HG02763 (cell line): ENCODE data around the gene FBN2.

Experiments used
- ATAC-seq: cut with Tn5 transposase; IDR thresholded peaks from one replicate; pipeline ENCODE4 v1.9.1; 2021; ENCODE audit warnings: mild to moderate bottlenecking, moderate library complexity; ENCODE audit not compliant: unreplicated experiment

FBN2 gene

GRCh38 chr5:128538000-128538249 is at the start of gene FBN2:
FBN2 (minus strand) TSS chr5:128538245; CDS start chr5:128537603, 642 bp downstream.
- no peak for ATAC-seq

DNA sequence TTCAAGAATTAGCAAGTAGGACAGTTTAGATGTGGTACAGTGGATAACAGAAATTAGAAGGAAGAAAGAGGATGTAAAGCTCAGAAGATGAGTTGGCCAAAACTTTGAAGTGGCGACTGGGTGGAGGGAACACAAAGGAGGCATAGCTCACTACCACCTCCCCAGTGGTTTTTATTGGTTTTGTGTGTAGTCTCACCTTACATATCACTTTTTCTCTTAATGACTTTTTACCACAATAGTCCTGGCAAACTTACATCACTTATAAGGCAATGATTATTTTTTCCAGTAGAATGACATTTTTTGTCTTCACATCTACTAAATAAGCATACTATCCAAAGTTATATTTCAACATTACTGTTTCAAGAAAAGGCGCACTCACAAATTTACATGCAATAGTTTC is 49.2 kb upstream of the FBN2 start:
- no peak for ATAC-seq

GRCh38 chr5:128586848-128587247 is 48.8 kb upstream of the FBN2 start:
- no peak for ATAC-seq

GRCh38 chr5:128579639-128580038 is 41.6 kb upstream of the FBN2 start:
- no peak for ATAC-seq

- ATAC-seq, result no peak
These were observed 41.0 kb upstream of the FBN2 start for GRCh38 chr5:128579093-128579492.

GRCh38 chr5:128574041-128574440 is 36.0 kb upstream of the FBN2 start:
- no peak for ATAC-seq

GRCh38 chr5:128572930-128573319 is 34.9 kb upstream of the FBN2 start:
- no peak for ATAC-seq

- no peak for ATAC-seq
These were observed 34.2 kb upstream of the FBN2 start for GRCh38 chr5:128572051-128572929.

DNA sequence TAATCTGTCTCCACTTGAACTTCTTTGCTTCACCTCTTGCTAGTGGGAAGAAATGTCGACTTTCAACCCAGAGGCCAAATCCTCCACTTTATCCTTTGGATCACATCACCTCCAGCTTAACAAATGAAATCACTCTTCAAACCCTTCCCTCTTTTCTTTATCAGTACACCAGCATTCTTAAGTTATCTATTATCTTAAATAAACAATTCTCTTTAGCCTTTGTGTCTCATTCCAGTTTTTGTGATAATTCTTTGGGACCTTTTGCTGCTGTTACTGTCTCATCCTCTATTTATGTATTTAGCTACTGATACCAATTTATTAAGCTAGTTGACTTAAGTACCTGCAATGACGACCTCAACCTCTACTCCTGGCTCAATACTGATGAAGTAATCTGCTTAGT is 28.1 kb upstream of the FBN2 start:
- no peak for ATAC-seq

DNA sequence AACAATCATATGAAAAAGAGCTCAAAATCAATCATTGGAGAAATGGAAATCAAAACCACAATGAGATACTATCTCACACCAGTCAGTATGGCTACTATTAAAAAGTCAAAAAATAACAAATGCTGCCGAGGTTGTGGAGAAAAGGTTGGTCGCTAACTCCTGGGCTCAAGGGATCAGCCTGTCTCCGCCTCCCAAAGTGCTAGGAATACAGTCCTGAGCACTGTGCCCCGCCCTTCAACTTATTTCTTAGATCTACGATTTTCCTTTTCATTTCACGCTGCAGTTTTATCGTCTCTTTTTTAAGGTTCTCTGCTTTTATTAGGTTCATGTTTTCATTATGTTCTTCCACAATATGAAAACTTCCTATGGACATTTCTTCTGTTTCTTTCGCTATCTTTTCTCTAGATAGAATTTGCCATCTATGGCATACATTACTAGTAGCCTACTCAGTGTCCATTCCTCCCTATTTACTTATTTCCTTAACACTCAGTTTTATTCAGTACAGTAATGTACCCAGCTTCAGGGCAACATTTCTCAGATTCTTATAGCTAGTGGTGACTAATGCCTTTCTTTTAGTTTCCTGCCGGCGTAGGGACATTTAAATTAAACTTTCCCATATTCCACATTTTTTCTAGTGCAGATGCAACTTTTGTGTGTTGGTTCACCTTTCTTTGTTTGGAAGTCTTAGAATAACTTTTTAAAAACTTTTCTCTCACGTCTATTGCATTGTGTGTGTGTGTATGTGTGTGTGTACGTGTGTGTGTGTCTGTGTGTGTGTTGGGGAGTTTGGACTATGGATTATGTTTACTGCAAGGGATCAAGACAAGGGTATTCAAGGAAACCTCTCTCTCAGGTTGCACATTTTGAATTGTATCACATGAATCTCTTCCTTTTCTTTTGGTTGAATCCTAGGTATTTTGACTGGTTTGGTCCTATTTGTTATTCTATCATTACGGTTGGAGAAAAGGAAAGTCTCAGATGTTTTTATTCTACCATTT is 21.6 kb upstream of the FBN2 start:
- no peak for ATAC-seq

DNA sequence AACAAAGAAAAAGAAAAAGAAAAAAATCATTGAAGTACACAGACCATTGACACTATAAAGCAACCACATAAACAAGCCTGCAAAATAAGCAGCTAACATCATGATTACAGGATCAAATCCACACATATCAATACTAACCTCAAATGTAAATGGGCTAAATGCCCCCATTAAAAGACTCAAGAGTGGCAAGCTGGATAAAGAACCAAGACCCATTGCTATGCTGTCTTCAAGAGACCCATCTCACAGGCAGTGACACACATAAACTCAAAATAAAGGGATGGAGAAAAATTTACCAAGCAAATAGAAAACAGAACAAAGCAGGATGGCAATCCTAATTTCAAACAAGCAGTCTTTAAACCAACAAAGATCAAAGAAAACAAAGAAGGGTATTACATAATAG is 15.7 kb upstream of the FBN2 start:
- no peak for ATAC-seq

GRCh38 chr5:128551476-128551875 is 13.4 kb upstream of the FBN2 start:
- no peak for ATAC-seq

DNA sequence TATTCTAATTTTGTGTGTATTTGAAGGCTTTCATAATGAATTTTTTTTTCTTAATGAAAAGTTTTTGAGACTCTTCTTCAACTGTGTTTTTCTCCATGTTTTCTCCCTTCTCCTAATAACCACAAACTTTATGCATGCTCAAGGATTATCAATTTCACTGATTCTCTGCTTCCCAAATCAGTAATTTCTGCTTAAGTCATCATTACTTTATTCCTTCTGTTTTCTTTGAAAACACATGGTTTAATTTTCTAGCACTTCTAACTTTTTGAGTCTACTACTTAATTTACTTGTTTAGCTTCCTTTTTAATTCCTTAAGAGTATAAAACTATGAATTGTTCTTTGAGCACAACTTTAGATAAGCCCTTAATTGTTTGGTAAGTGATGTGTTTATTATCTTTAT is 11.5 kb upstream of the FBN2 start:
- no peak for ATAC-seq

DNA sequence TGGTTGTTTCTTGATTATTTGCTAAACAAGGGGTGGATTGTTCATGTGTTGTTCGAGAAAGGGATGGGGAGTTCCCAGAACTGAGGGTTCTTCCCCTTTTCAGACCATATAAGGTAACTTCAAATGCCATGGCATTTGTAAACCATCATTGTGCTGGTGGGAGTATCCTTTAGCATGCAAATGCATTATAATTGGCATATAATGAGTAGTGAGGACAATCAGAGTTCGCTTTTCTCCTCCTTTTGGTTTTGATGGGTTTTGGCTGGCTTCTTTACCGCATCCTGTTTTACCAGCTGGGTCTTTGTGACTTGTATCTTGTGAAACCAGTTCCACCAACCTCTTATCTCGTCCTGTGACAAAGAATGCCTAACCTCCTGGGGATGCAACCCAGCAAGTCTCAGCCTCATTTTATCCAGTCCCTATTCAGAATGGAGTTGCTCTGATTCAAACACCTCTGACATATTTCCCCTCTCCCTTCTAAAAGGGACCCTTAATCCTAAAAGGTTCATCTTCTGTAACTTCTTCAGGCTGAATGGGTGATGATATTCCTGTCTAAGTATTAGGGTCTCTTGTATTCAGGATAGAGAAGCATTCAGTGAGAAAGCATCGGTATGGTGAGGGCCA is 8.7 kb upstream of the FBN2 start:
- ATAC-seq, result no peak

DNA sequence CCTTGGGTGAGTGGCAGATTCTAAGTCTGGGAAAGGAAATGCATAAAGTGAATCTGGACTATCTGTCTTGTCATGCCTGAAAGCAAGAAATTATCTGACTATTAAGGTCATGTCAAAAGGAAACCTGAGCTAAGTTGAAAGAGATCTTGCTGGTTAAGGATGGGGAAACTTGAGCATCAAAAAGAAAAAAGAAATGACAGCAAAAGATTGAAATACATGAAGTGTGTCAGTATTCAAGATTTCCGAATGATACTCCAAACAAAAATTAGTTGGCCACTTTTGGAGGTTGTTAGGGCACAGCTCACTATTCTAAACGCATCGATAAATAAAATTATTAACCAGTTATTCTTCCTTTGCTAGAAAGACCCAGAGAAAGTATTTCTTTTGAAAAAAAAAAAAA is 3.3 kb upstream of the FBN2 start:
- no peak for ATAC-seq

DNA sequence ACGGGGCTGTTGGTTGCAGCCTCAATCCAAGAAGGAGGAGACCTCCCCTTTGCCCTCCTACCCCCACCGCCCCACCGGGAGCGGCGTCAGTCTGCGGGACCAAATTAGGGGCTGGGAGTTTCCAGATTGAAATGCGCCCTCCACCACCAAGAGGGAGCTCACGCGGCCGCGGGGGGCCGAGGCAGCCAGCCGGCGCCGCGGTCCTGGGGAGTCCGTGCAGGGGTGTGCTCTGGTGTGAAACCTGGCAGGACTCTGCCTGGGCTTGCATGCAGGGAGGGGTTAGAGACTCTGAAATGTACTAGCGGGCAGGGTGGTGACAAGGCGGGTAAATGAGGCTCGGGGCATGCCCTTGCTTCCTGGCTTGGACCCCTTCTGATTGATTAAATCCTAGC is 989 bp upstream of the FBN2 start:
- ATAC-seq, result no peak

GRCh38 chr5:128538250-128539037 is 399 bp upstream of the FBN2 start:
- ATAC-seq, result no peak

GRCh38 chr5:128537221-128537999 is 635 bp downstream of the FBN2 start:
- no peak for ATAC-seq

DNA sequence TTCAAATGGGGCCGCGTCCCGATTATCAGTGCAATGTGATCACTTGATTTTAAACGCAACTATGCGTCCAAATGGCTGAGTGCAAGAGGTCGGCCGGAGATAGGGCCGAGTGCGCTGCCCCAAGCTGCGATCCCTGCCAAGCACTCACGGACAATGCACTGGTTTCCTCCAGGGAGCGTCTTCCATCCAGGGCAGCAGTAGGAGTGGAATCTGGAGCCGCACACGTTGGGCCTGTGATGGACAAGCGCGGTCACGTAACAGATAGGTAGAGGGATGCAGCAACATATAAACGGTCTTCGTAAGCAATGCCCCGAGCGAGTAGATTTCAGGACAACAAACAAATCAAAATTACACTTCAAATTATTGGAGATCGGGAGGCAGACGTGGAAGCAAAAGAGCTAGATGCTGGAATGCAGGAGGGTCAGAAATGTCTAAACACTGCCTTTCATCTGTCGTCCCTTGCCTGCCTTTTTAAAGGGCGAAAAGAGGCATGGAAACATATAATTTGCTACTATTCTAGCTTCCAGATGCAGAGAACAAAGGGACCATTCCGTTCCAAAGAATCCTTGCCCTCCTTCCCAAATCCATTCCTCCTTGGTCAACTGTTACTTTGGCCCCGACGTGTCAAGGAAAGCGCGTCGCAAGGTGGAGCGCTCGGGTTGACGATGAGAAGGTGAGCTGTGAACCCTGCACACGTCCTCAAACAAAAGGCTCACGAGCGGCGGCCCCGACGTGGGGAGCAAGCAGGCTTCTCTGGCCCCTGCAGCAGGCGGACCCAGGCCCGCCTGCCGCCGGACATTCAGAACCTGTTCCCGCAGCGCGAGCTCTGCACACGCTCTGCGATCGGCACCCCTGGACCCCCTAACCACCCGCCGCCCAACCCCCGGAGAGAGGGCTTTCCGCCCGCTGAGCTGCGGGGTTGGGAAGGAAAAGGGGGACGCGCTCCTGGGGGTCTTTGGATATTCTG is 1.5 kb downstream of the FBN2 start:
- ATAC-seq, result no peak
